H7 (cell line): ENCODE measurements around the gene ANOS1. TPM values are rescaled to one million over a fixed set of nuclear protein-coding genes. Genes with fewer than 3 reads are reported as not detected.
A peak's percentile ranks its signal among the peaks of the same experiment; 100 is the strongest.
"Not testable (repeated sequence)": the region's sequence is repeated elsewhere in the genome, so short reads cannot be mapped to it uniquely, and the experiment has no call there.

Experiments
- DNase-seq: peaks from one replicate; pipeline ENCODE4 v3.0.0; 2012
- H3K27me3 ChIP-seq: 2 replicates; pipeline ENCODE4 v1.6.0; 2011; ENCODE audit warnings: mild to moderate bottlenecking, low read length; ENCODE audit not compliant: control insufficient read depth, insufficient read depth
- H3K36me3 ChIP-seq: replicated peaks from 2 replicates; pipeline ENCODE4 v1.5.1; 2011; ENCODE audit warnings: low read length; ENCODE audit not compliant: control insufficient read depth, insufficient read depth
- H3K4me3 ChIP-seq: 2 replicates; pipeline ENCODE4 v1.5.1; 2011; ENCODE audit warnings: low read depth, mild to moderate bottlenecking, control low read depth, low read length, moderate library complexity; ENCODE audit not compliant: insufficient read depth
- total RNA-seq: library from RNA; depleted of rRNA; stranded (reverse); fragments of >200 nt; shearing (Covaris generic); gene quantifications from 2 replicates; pipeline ENCODE4 v1.2.3, GENCODE V29; 2014

The ANOS1 gene
- total RNA-seq, 1 experiment from 2014 or later: 70.8 TPM

DNA sequence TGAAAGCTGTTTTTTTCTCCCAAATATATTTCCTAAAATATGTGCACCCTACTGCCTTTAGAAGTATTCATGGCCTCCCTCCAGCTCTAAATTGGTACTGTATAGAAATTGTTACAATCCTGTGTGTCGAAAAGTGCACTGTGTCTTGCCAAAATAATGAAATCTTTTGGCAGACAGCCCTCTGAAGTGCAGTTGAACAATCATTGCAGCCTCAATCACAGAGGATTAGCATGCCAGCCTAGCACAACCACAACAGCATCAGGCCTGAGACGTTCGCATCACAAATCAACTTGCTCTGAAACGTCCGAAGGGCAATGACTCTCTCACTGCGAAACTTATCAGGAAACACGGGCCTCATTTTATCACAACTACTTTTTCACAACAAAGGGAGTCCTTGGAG, 99.0 kb downstream of the ANOS1 start:
- H3K27me3 ChIP-seq: no peaks in the 10 kb centered on the region
- no peak overlapping the region for H3K4me3 ChIP-seq
- no peaks in the 10 kb centered on the region for H3K36me3 ChIP-seq
- no peak for DNase-seq

DNA sequence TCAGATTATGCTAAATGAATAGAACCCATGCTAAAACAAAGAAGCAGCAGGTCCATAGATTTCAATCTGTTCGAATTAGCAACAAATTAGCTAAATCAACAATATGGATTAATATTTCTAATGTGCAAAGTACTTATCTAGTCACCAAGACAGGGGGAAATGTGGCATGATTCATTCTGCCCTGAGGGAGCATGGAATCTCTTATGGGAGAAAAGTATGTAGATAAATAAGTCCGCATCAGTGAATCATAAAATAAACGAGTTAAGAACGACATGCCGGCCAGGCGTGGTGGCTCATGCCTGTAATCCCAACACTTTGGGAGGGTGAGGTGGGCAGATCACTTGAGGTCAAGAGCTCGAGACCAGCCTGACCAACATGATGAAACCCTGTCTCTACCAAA, 102.1 kb downstream of the ANOS1 start:
- no peak for DNase-seq
- H3K36me3 ChIP-seq: no peaks in the 10 kb centered on the region

DNA sequence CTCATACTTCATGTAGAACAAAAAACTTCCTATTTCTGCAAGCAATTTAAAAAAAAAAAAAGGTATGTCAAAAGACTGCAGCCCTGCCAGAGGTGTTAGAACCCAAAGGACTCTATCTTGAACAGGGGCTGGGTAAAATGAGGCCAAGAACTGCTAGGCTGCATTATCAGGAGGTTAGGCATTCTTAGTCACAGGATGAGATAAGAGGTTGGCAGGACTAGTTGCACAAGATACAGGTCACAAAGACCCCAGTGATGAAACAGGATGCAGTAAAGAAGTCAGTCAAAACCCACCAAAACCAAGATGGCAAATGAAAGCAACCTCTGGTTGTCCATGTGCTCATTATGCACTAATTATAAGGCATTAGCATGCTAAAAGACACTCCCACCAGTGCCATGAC, 104.1 kb downstream of the ANOS1 start:
- H3K27me3 ChIP-seq: no peaks in the 10 kb centered on the region
- no peaks in the 10 kb centered on the region for H3K36me3 ChIP-seq
- H3K4me3 ChIP-seq: no peak overlapping the region
- no peak for DNase-seq

More for the DNA sequence above, 102.1 kb downstream of the ANOS1 start:
- Histone ChIP-seq H3K4me3 (no peak overlapping the region), H3K27me3 (no peaks in the 10 kb centered on the region)

GRCh38 chrX:8607326-8607725, 124.6 kb downstream of the ANOS1 start:
- Histone ChIP-seq H3K4me3 (no peak overlapping the region), H3K27me3 (no peaks in the 10 kb centered on the region), H3K36me3 (no peaks in the 10 kb centered on the region; the same call in 1 of the 2 replicates)
- DNase-seq: no peak

- DNase-seq: no peak
- H3K36me3 ChIP-seq: no peaks in the 10 kb centered on the region
- no peak overlapping the region for H3K4me3 ChIP-seq
Observed at GRCh38 chrX:8604131-8604530, 127.8 kb downstream of the ANOS1 start.

GRCh38 chrX:8591501-8591900, 140.4 kb downstream of the ANOS1 start:
- H3K27me3 ChIP-seq: no peaks in the 10 kb centered on the region
- no peaks in the 10 kb centered on the region; the same call in 1 of the 2 replicates for H3K36me3 ChIP-seq
- H3K4me3 ChIP-seq: no peak overlapping the region
- no peak for DNase-seq

More at GRCh38 chrX:8604131-8604530, 127.8 kb downstream of the ANOS1 start:
- no peaks in the 10 kb centered on the region for H3K27me3 ChIP-seq

DNA sequence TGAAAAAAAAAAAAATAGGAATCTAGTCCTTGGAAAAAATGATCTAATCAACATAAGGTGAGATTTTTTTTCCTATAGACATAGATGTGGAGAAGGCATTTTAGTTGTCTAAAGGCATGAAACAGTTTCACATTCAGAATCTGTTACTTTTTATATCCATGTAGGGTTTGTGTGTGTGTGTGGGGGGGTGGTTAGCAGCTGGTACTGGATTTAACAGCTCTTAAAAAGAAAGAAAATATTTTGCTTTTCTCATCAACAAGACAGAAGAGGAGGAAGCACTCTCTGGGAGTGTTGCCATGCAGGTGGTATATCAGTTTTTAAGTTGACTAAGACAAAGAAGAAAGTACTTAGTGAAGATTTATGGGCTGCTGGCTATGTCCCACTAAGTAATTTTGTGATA, 145.0 kb downstream of the ANOS1 start:
- H3K36me3 ChIP-seq: no peaks in the 10 kb centered on the region; the same call in 1 of the 2 replicates
- no peaks in the 10 kb centered on the region for H3K27me3 ChIP-seq
- no peak for DNase-seq
- H3K4me3 ChIP-seq: no peak overlapping the region

DNA sequence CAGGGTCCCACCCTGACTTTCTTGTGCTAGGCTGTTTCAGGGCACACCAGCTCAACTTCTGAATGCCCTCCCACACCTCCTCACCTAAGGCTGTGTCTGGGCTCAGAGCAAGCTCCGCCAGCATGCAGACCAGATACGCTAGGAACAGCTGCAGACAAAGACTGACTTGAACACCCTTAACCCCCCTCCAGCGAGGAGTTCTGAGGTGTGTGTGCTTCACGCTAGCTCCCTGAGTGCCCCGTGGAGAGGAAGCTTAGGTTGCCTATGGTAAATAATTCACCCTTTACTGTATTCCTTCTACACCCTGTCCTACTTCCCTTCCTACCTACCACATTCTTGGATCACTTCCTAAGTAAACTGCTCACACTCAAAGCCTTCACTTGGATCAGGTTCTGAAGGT, 152.3 kb downstream of the ANOS1 start:
- no peak for DNase-seq
- no peaks in the 10 kb centered on the region for H3K36me3 ChIP-seq
- no peaks in the 10 kb centered on the region for H3K27me3 ChIP-seq
- H3K4me3 ChIP-seq: no peak overlapping the region

GRCh38 chrX:8576821-8577220, 155.1 kb downstream of the ANOS1 start:
- no peak overlapping the region for H3K4me3 ChIP-seq
- DNase-seq: no peak
- no peaks in the 10 kb centered on the region; the same call in 1 of the 2 replicates for H3K36me3 ChIP-seq
- H3K27me3 ChIP-seq: no peaks in the 10 kb centered on the region

DNA sequence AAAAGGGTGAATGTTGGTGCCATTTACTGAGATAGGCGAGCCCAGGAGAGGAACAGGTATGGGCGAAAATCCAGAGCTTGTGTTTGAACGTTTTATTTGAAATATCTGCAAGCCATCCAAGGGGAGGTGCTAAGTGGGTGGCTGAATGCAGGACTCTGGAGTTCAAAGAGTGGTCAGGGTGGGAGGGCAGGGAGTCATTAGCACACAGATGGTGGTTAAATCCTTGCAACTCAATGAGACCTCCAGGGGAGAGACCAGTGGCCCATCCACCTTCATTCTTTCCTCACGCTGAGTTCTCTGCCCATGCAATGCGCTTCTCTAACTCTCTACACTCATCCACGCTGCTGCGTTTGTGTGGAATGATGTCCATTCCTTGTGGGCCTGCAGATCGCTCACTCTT, 166.2 kb downstream of the ANOS1 start:
- H3K4me3 ChIP-seq: no peak overlapping the region
- no peaks in the 10 kb centered on the region for H3K27me3 ChIP-seq
- H3K36me3 ChIP-seq: peaks cover 4% of the 10 kb centered on the region
- DNase-seq: peak; percentile 28

DNA sequence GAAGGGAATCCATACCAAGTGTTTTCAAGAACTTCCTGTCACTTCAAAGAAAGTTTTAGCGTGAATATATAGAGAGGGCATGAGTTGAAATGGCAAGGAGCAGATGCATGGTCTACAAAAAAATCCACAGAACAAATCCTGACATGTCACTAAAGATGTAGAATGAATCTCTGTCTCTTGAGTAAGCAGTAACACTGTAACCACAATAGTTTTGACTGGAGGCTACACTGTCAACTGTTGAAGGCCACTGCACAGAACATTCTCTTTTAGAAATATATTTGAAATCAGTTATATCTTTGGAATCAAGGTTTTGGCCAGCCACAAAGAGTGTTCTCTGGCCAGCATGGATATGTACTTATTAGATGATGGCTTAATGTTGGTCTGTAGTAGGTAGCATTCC, 183.5 kb downstream of the ANOS1 start:
- no peaks in the 10 kb centered on the region for H3K27me3 ChIP-seq
- H3K36me3 ChIP-seq: no peaks in the 10 kb centered on the region; the same call in 1 of the 2 replicates
- H3K4me3 ChIP-seq: no peak overlapping the region
- DNase-seq: no peak

GRCh38 chrX:8546715-8547114, 185.2 kb downstream of the ANOS1 start:
- DNase-seq: no peak
- Histone ChIP-seq H3K4me3 (no peak overlapping the region), H3K27me3 (no peaks in the 10 kb centered on the region), H3K36me3 (no peaks in the 10 kb centered on the region; the same call in 1 of the 2 replicates)

DNA sequence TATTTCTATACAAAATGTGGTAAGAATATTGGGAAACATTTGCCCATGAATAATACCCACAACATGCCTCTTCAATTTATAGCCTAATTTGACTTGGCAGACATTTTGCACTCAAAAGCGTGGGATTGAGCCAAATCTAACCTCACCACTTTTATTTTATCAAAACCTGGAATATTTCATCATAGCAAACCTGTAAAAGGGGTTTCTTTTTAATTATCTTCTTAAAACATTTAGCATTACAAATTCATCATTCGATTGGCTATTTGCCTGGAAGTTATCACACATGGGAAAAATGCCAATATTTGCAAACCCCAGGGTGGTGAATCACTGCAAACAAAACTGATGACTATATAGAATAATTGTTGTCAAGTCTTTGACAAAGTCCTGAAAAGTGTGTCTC, 211.1 kb downstream of the ANOS1 start:
- no peak for DNase-seq

DNA sequence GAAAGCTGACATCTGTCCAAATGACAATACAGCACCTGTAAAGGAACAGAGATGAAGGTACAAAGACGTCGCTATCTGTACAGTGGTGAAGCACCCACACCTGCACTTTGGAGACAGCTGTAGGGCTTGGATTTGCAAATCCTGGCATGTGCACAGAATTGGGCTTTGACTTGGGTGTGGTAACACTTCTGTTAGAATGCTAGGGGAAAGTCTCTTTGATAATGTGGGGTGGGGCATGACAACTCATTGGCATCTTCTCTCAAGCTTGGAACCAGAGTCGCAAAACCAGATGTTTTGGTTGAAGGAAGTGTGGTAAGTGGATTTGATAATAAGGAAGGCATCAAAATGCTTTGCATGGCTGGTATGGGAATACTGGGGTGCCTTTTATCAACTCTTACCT, 211.8 kb downstream of the ANOS1 start:
- H3K36me3 ChIP-seq: no peaks in the 10 kb centered on the region
- no peaks in the 10 kb centered on the region for H3K27me3 ChIP-seq
- no peak for DNase-seq

More for the DNA sequence above, 211.1 kb downstream of the ANOS1 start:
- Histone ChIP-seq H3K4me3 (no peak overlapping the region), H3K36me3 (no peaks in the 10 kb centered on the region), H3K27me3 (no peaks in the 10 kb centered on the region)

DNA sequence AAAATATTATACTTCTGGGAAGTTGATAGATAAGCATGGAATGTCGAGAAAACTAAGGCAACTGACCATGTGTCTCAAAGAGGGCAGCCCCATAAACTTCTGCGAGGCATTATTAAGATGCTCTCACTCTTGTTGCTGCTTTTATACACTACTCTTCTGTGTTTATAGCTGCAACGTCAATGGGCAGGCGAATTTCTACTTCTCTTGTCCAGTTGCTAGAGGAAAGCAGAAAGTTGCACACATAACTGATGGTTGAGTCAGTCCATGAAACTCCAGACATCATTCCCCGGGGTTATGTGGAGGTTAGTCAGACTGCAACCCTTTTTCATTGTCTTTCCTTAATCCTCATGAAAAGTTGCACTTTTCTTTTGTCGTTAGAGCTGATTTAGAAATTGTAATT, 227.5 kb downstream of the ANOS1 start:
- no peak overlapping the region for H3K4me3 ChIP-seq
- no peaks in the 10 kb centered on the region for H3K27me3 ChIP-seq
- no peaks in the 10 kb centered on the region for H3K36me3 ChIP-seq
- no peak for DNase-seq

More for the DNA sequence above, 211.8 kb downstream of the ANOS1 start:
- no peak overlapping the region for H3K4me3 ChIP-seq

- H3K36me3 ChIP-seq, H3K4me3 ChIP-seq, H3K27me3 ChIP-seq, DNase-seq: not testable (repeated sequence)
Observed at GRCh38 chrX:8502101-8502500, 229.8 kb downstream of the ANOS1 start.
